Inferior parietal cortex (tissue), 1 donor: ENCODE measurements around the gene ZBED2.
"Not testable (repeated sequence)": the region's sequence is repeated elsewhere in the genome, so short reads cannot be mapped to it uniquely, and the experiment has no call there.

ENCODE experiments used
- DNase-seq: peaks from one replicate; pipeline ENCODE4 v3.0.0-alpha.2; 2016; ENCODE audit errors: extremely low spot score

ZBED2 gene, protein sequence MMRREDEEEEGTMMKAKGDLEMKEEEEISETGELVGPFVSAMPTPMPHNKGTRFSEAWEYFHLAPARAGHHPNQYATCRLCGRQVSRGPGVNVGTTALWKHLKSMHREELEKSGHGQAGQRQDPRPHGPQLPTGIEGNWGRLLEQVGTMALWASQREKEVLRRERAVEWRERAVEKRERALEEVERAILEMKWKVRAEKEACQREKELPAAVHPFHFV

DNA sequence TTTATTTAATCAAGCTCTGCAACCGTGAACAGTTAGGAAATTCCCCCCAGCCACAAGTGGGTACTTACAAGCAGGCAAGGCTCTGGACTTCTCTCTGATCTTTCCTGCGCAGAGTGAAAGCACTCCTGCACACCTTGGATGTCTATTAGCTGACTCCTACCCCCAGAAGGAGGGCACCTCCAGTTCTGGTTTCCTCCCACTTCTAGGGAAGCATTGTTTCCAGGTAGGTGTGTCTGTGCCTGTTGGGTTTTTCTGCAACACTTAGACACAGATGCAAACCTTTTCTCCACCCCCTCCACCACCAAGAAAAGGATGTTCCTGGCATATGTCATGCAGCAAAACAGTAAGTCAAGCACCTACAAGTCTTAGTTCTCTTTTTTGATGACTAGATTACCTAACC is at the start of gene ZBED2:
Gene ZBED2, minus strand, starts transcription at position 115 of the 400 bp plus-strand sequence. CDS start 1,145 bp downstream, outside the sequence.
- DNase-seq = no peak

DNA sequence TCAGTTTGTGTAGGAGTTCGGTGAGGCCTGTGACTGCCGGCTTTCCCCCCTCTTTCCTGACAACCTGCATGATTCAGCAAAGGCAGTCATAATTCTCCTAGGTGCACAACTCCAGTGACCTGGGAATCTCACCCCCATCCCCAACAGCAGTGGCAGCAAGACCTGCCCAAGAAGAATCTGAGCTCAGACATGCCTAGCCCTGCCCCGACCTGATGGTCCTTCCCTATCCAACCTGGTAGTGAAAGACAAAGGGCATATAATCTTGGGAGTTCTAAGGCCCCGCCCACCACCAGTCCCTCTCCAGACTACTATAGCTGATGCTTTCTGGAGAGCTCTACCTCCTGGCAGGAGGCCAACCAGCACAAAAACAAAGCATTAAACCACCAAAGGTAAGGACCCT is 44.2 kb upstream of the ZBED2 start:
- no peak for DNase-seq

DNA sequence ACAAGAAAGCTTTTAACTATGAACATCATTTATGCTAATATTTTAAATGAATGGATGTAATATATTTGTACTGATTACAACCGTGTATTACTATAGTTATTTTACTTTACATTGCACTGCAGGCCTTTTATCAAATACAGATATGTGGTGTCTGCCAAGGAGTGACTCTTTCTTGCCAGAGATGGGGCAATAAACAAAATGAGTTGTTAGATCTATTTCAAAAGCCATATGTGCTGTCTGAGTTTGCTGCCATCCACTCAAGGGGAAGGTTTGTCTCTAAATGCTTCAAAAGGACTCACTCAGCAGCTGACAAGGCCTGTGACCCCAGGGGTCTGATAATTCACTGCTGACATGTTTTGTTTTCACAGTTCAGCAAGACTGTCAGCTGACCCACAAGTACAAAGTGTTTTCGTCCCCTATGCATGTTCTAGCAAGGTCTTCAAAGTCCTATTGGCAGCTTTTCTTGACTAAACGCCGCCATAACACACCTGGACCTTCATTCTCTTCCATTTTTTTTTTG is 41.3 kb upstream of the ZBED2 start:
- DNase-seq = no peak

DNA sequence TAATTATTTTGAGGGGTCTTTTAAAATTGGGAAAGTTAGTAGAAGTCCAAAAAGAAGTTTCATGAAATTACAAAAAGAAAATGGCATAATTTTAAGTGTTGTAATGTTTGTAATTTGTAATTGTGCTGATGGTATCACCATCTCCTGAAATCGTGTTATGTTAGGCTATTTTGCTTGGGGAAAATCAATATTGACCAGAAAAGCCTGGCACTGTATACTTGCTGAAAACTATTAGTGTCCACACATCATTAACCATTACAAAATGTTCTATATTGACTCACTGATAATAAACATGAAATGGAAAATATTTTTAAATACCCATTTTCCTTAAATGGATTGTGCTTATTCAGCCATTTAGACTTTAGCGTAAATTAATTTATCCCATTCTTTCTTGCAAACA is 40.3 kb upstream of the ZBED2 start:
- DNase-seq = no peak

DNA sequence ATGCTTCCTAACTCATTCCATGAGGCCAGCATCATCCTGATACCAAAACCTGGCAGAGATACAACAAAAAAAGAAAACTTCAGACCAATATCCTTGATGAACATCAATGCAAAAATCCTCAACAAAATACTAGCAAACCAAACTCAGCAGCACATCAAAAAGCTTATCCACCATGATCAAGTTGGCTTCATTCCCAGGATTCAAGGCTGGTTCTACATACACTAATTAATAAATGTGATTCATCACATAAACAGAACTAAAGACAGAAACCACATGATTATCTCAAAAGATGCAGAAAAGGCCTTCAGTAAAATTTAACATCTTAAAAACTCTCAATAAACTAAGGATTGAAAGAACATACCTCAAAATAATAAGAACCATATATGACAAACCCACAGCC is 35.5 kb upstream of the ZBED2 start:
- not testable (repeated sequence) for DNase-seq

DNA sequence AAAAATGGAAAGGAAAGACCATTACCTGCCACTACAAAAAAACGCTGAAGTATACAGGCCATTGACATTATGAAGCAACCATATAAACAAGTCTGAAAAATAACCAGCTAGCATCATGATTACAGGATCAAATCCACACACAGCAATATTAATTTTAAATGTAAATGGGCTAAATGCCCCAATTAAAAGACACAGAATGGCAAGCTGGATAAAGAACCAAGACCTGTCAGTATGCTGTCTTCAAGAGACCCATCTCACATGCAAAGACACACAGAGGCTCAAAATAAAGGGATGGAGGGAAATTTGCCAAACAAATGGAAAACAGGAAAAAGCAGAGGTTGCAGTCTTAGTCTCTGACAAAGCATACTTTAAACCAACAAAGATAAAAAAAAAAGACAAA is 33.9 kb upstream of the ZBED2 start:
- DNase-seq = not testable (repeated sequence)

DNA sequence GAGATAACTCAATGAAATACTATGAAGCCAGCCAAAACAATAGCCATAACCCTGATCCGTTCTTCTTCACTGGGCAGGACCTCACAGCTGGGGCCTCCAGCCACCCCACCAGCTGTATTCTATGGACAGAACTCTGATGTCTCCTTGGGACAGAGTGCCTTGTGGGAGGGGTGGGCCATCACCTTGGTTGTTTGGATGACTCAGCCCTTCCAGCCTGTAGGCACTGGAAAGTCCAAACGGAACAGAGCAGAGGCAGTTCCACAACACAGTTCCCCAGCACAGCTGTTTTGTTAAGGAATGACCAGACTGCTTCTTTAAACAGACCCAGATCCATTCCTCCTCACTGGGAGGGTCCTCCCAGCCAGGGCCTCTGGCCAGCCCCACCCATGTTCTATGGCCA is 31.9 kb upstream of the ZBED2 start:
- DNase-seq = no peak

DNA sequence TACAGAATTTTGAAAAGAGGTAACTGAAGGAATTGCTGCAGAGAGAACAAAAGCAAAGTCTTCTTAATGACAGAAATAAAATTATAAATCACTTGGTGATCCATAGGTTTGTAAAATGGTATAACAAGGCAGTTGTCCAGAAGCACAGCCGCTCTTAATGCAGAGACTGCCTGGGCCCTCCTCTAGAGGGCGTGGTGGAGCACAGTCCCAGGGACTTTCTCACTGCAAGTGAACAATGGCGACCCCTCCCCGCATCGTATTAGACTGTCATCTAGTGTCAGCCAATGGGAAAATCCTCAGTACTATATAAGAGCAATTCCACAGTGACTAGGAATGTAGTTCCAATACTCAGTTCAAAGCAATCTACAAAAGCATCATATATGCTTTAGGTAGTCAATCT is 26.4 kb upstream of the ZBED2 start:
- DNase-seq = no peak

DNA sequence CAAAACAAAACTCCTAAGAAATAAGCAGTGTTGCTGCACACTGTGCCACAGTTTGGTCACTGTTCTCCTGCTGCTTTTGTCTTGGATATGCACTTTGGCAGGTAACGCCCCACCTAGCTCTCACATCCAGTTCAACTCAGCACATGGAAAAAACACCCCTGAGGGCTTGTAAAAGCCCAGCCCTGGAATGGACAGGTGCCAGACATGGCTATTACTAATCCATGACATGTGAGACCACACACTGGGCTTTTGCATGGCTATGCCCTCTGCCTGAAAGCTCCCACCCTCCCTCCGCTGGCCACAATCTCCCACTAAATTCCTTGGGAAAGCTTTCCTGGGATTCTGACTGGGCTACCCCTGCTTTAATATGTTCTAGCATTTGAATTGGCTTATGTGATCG is 24.7 kb upstream of the ZBED2 start:
- DNase-seq = no peak

DNA sequence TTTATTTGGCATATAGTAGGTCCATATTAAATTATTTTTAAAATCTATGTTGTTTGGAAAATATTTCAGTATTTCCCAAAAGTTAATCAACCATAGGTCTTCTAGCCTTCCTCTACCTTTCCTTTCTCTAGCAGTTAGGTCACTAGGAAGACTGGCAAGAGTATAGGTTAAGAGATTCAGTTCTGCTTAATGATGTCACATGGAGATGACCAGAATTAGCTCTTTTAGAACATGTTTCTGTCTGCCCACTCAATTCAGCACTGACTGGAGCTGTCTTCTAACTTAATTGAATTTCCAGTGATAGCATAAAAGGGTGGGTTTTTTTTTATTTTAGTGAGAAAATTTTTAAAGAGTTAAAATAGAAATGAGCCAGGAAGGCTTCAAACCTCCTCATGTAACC is 23.8 kb upstream of the ZBED2 start:
- DNase-seq = no peak

DNA sequence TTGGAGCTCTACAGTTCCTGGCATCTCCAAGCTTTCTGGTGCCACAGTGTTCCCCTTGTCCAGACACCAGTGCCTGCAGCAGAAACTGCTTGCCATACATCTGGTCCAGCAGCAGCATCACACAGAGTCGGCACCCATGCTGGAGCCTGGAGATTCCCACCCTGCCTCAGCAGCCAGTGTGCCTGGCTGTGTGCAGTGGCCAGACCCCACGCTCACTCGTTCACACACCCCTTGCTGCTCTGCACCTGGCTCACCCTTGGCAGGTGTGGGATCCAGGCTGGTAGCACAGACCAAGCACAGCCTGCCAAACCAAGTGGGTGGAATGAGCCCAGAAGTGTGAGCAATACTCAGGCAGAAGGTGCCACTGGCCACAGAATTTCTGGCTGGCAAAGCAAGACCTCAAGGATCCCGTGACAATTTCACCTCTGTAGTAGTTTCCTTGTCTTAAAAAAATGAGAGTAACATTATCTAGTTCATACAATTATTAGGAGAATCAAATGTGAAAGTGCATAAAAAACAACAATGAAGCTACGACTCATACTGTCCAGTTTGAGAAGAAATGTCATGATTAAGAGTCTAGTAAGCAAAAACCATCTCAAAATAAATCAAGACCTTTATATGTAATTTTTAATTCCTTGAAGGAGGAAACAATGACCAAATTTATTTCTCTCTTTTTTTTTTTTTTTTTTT is 22.9 kb upstream of the ZBED2 start:
- DNase-seq = no peak

DNA sequence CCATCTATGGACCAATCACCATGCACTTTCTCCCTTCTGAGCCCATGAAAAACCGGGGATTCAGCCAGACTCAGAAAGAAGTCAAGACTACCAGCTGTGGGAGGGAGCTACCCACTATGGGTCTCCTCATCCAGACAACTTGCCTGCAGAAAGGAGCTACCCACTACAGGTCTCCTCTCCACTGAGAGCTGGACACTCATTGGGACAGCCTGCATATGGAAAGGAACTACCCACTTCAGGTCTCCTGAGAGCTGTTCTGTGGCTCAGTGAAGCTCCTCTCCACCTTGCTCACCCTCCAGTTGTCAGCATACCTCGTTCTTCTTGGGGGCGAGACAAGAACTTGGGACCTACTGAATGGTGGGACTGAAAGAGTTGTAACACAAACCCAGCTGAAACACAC is 22.3 kb upstream of the ZBED2 start:
- no peak for DNase-seq

DNA sequence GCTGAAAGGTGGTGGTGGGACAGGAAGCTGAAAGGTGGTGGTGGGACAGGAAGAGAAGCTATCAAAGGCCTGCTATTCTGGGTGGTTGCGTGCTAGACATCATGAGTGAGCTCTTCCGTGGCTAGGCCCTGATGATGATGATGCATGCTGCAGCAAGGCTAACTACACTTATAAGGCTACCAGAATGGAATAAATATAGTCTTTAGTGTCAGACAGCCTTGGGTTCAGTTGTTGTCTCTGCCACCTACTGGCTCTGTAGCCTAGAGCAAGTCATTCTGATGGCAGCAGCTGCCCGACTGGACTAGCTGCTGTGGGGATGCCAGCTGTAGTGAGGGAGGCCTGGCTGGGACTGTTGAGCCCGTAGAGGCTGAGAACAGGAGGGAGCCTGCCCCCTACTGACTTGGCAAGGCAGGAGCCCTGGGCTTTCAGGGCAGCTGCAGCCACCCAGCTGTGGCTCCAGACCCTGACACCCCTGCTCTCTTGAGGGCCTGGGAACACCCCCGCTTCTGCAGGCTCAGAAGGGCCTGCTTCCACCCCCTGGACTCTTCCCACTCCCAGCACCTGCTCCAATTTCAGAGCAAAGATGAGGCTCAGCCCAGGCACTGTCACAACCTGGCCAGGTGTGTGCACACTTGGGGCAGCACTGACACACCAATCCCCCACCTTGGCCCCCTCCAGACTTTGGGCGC is 21.4 kb upstream of the ZBED2 start:
- no peak for DNase-seq

DNA sequence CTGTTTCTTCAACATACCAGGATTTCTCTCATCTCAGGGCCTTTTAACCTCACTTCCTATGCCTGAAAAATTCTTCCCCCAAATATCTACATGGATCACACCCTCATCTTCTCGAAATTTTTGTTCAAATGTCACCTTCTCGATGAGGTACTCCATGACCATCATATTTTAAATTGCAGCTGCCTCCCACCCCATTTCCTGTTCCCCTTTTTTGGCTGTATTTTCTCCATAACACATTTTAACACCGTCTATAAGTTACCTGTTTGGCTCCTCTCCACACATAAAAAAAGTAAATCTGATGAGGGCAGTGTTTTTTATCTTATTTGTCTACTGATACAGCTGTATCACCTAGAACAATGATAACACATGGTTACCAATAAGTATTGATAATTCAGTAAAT is 20.7 kb upstream of the ZBED2 start:
- no peak for DNase-seq

DNA sequence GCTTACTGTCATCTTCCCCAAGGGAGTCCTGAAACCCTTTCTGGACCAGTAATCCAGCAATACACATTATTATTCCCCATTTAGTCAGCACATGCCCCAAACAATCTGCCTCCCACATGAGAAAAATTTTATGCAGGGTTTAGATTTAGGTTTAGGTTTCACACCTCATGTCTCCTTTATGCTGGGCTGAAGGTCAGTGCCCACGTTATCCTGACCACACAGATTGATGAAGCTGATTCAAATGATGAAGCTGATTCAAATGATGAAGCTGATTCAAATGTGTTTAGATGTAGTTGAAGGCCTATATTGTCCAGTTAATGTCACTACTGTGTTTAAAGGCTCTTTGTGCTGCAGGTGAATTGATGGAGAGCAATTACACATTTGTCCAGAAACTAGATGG is 18.1 kb upstream of the ZBED2 start:
- DNase-seq = no peak

DNA sequence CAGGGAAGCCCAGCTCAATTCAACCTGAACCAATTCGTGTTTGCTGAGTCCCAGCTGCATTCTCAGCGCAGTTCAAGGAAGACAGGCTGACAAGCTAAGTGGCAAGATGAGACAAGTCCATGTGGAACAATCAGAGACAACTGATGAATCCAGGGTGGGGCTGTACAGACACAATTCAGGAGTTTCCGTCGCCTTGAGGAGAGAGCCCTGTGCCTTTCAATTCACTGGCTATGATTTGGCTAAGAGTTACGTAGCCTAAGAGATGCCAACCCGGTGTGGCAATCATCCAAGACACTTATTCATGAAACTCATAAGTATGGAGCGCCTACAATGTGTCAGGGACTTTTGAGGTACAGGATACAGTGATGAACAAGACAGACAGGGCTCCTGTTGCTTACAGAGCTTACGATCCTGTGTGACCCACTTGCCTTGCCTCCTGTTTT is 15.5 kb upstream of the ZBED2 start:
- no peak for DNase-seq

DNA sequence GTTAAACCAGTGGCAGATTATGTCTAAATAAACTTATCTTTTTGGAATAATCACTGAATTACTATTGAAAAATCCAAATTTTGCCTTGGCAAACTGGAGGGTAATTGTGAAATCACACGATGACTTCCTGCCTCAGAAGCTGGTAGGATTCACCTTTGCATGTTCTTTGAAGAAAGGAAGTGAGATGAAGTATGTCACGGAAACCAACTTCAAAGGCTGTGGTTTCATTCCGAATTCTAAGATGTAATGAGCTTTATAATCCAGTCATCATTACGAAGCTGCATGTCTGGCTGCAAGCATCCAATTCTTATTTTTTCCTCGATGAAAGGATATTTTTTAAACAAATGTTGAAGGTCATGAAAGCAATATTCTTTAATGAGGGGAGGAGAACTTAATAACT is 15.0 kb upstream of the ZBED2 start:
- no peak for DNase-seq

DNA sequence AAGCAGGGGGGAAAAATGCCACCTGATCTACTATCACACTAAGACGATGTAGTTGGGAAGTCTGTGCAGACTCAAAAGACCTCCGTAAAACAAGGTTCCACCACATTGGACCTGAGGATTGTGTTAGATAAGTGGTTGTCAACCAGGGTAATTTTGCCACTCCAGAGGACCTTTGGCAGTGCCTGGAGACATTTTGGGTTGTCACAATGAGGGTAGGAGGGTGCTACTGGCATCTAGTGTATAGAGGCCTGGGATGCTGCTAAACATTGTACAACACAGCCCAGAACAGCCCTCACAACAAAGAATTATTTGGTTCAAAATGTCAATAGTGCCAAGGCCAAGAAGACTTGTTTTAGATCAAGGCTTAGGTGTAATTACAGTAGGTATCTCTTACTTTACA is 14.6 kb upstream of the ZBED2 start:
- no peak for DNase-seq

DNA sequence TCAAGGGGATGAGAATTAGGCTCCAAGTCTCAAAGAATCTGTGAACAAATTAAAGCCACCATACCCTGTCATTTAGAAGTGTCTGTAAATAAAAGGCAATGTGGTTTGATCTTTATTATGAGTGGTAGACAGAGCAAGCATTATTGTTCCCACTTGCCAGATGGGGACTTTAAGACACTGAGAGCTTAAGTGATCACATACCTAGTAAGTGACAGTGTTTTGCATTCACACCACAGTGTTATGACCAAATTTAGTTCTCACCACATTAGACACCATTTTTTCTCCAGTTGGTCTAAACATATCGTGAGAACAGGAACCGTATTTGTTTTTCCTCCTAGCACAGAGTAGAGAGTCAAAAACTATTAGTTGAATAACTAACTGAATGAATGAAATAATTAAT is 13.2 kb upstream of the ZBED2 start:
- DNase-seq = no peak

DNA sequence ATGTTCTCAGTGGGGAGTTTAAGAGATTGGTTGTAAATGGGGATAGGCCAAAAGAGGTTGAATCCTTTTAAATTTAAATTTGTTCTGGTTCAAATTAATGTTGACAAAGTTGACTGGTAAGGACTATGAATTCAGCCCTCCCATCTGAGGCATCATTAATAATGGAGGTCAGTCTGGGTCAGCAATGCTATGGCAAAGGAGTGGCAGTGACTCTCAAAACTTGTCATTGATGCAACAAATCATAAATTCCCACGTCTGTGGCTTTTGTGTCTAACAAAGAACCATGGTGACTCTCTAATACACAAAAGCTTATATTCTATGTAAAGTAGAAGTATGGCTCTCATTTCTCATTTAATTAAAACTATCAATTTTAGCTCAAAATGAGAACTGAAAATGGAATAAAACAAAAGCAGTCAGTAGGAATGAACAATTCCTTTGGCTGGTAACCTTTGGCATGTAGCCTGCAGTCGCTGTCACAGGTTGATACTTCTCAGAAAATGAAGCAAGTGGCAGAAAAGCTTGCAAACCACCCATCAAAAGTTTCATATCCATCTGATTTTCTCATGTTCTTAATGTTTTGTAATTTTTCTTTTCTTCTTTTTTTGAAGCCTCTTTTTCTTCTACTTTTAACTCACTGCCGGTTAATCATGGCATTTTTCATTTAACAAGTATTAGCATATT is 12.2 kb upstream of the ZBED2 start:
- no peak for DNase-seq

DNA sequence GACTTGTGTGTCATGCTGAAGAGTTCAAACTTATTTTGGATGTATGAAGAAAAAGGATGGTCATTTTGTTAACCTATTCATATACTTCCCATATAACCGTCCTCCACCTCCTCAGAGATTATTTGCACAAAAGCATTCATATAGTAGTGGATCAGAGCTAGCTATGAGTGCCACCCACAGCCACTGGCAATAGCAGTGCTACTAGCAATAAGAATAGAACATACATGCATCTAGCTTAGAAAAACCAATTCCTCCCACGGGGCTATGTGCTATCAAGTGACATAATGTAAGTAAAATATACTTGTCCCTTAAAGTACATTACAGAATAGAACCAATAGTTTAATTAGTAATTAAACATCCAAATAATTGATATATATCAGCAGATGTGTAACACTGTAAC is 10.3 kb upstream of the ZBED2 start:
- no peak for DNase-seq

DNA sequence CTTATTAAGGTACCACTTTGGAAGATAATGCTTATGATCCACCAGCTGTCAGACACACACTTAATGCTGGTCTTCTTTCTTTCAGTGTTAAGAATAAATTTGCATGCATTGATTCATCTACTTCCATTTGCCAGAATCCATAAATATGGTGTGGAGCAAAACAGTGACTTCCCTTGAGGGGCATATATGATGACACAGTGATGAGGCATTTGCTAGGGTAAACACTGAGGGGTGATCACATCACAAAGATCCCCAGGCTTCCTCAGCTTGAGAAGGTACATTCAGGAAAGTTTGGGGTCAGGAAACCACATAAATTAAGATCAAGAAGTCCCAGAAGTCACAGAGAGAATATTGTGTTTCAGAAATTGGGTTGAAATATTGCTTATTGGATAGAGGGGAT is 9.9 kb upstream of the ZBED2 start:
- DNase-seq = no peak
